Fibroblast of lung (primary cell): ENCODE measurements around the gene GAPDHS.

ENCODE experiments used
- CTCF ChIP-seq, 2 donors: IDR thresholded peaks in 1 of 2; conservative IDR thresholded peaks in 1 of 2; 1 replicate in 1 of 2; 2 replicates in 1 of 2; pipeline ENCODE4 v1.5.1; 2011 to 2012; ENCODE audit warnings: low read length in 2 of 2, control low read depth in 1 of 2, inconsistent platforms in 1 of 2, low read depth in 1 of 2, mild to moderate bottlenecking in 1 of 2
- EZH2 ChIP-seq: IDR thresholded peaks from 2 replicates; pipeline ENCODE4 v1.5.1; 2012; ENCODE audit warnings: low read length, control low read depth, mild to moderate bottlenecking; ENCODE audit errors: missing control alignments

GRCh38 chr19:35501684-35502083 lies 31.6 kb upstream of the GAPDHS start:
- TF ChIP-seq CTCF (conservative IDR thresholded peaks at IDR 0.05 in 1 of 2, IDR thresholded peaks at IDR 0.05 in 1 of 2; ENCODE audit: low read depth in 1 of 2, low read length in 2 of 2) (no peak), EZH2 (no peak)
